Endodermal cell (in vitro differentiated cells): ENCODE measurements around the gene LDLRAD2. TPM values are rescaled to one million over a fixed set of nuclear protein-coding genes. Genes with fewer than 3 reads are reported as not detected.

Source experiments
- DNase-seq: peaks from one replicate; pipeline ENCODE4 v3.0.0-alpha.2; 2017
- H3K27ac ChIP-seq: 2 replicates; pipeline ENCODE4 v1.5.1; 2013; ENCODE audit warnings: mild to moderate bottlenecking, low read depth, low read length, moderate library complexity
- H3K27me3 ChIP-seq: 2 replicates; pipeline ENCODE4 v1.6.1; 2013; ENCODE audit warnings: mild to moderate bottlenecking, low read length, moderate library complexity; ENCODE audit not compliant: insufficient read depth, control insufficient read depth, poor library complexity, severe bottlenecking
- H3K36me3 ChIP-seq: 2 replicates; pipeline ENCODE4 v1.7.0; 2013; ENCODE audit warnings: mild to moderate bottlenecking, low read length, moderate library complexity; ENCODE audit not compliant: control insufficient read depth, insufficient read depth
- H3K4me1 ChIP-seq: one replicate; pipeline ENCODE4 v1.7.0; 2013; ENCODE audit warnings: low read length; ENCODE audit not compliant: control insufficient read depth, insufficient read depth
- H3K4me3 ChIP-seq: 2 replicates; pipeline ENCODE4 v1.5.1; 2013; ENCODE audit warnings: mild to moderate bottlenecking, low read length, moderate library complexity
- H3K9ac ChIP-seq: 2 replicates; pipeline ENCODE4 v1.6.1; 2013; ENCODE audit warnings: mild to moderate bottlenecking, low read length, moderate library complexity; ENCODE audit not compliant: poor library complexity, severe bottlenecking; ENCODE audit errors: extremely low read depth
- H3K9me3 ChIP-seq: 2 replicates; pipeline ENCODE4 v1.6.1; 2013; ENCODE audit warnings: mild to moderate bottlenecking, low read length, moderate library complexity; ENCODE audit not compliant: control insufficient read depth
- H3K27ac Mint-ChIP-seq: 2 replicates; pipeline ENCODE4 v1.8.0; 2020; ENCODE audit warnings: mixed read lengths
- H3K27me3 Mint-ChIP-seq: 2 replicates; pipeline ENCODE4 v1.8.0; 2021; ENCODE audit warnings: mild to moderate bottlenecking, mixed read lengths; ENCODE audit not compliant: insufficient read depth
- H3K36me3 Mint-ChIP-seq: 2 replicates; pipeline ENCODE4 v1.8.0; 2020; ENCODE audit warnings: low read depth, mixed read lengths
- H3K4me1 Mint-ChIP-seq: 2 replicates; pipeline ENCODE4 v1.8.0; 2020; ENCODE audit warnings: mixed read lengths
- H3K4me3 Mint-ChIP-seq: 2 replicates; pipeline ENCODE4 v1.8.0; 2020; ENCODE audit warnings: mild to moderate bottlenecking, moderate library complexity, mixed read lengths
- H3K9me3 Mint-ChIP-seq: 2 replicates; pipeline ENCODE4 v1.8.0; 2020; ENCODE audit warnings: mild to moderate bottlenecking, mixed read lengths
- WGBS, 2 experiments: methylation state at CpG; one replicate each; pipeline versions ENCODE4 v1.1.5 to v1.1.7; 2013; ENCODE audit warnings: missing lambda C conversion rate in 2 of 2, mixed read lengths in 1 of 2; ENCODE audit not compliant: insufficient coverage in 1 of 2, insufficient read length in 1 of 2; 5-methylcytosine and 5-hydroxymethylcytosine counted together
- total RNA-seq, 2 donors: library from RNA; stranded (reverse); fragmentation: NEBNext Ultra II Directional in 1 of 2; extraction: Animal tissue kit (Norgen Biotek cat#: 25700) in 1 of 2; gene quantifications; 2 replicates in 1 of 2; 3 replicates in 1 of 2; pipeline ENCODE4 v1.2.1, GENCODE V29; 2021
- TF ChIP-seq, protein P1 (sequence below): fragments of 200-600 bp; sonication (generic); conservative IDR thresholded peaks from 2 replicates; pipeline ENCODE4 v1.5.0; 2021; ENCODE audit warnings: antibody characterized with exemption, mild to moderate bottlenecking

Gene LDLRAD2
- total RNA-seq, 2 donors from 2014 or later = 0.58 to 0.88 TPM

DNA sequence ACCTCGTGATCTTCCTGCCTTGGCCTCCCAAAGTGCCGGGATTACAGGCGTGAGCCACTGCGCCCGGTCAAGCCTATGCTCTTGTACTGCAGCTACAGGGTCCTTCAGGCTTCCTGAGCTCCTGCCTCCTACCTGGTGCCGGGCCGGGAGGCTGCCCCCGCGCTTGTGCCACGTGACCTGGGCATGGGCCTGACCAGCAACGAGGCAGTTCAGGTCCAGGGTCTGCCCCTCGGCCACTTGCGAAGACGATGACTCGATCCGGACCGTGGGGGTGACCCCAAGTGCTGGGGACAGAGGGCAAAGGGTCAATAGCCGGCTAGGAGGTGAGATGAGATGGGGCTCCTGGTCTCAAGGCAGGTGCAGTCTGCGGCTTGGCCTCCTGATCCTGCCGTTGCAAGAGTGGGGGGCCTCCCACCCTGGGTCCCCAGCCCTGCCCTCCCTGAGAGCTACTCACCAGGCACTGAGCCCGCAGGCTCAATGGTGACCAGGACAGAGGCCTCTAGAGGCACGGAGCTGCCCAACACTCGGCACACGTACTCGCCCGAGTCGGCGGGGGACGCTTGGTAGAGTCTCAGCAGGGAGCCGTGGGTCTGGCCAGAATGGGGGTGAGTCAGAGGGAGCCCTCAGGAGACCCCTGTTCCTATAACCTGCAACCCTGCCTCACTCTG, 38.0 kb downstream of the LDLRAD2 start:
- WGBS, 2 experiments = 96 to 97% methylated on average over 18 to 30 of the region's 30 CpGs
- no peak for DNase-seq
- peaks cover 46% of the 10 kb centered on the region for H3K36me3 Mint-ChIP-seq
- no peak overlapping the region for H3K27ac Mint-ChIP-seq
- TF ChIP-seq, protein P1, sequence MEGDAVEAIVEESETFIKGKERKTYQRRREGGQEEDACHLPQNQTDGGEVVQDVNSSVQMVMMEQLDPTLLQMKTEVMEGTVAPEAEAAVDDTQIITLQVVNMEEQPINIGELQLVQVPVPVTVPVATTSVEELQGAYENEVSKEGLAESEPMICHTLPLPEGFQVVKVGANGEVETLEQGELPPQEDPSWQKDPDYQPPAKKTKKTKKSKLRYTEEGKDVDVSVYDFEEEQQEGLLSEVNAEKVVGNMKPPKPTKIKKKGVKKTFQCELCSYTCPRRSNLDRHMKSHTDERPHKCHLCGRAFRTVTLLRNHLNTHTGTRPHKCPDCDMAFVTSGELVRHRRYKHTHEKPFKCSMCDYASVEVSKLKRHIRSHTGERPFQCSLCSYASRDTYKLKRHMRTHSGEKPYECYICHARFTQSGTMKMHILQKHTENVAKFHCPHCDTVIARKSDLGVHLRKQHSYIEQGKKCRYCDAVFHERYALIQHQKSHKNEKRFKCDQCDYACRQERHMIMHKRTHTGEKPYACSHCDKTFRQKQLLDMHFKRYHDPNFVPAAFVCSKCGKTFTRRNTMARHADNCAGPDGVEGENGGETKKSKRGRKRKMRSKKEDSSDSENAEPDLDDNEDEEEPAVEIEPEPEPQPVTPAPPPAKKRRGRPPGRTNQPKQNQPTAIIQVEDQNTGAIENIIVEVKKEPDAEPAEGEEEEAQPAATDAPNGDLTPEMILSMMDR = no peak
- no peak overlapping the region for H3K4me3 Mint-ChIP-seq
- no peaks in the 10 kb centered on the region for H3K9me3 Mint-ChIP-seq
- no peak overlapping the region for H3K4me3 ChIP-seq
- no peaks in the 10 kb centered on the region for H3K27me3 ChIP-seq
- H3K4me1 ChIP-seq = no peaks in the 10 kb centered on the region
- H3K9ac ChIP-seq = no peak overlapping the region
- peaks cover 73% of the 10 kb centered on the region for H3K36me3 ChIP-seq
- H3K4me1 Mint-ChIP-seq = no peaks in the 10 kb centered on the region
- no peaks in the 10 kb centered on the region for H3K9me3 ChIP-seq
- H3K27ac ChIP-seq = no peak overlapping the region
- no peaks in the 10 kb centered on the region for H3K27me3 Mint-ChIP-seq

DNA sequence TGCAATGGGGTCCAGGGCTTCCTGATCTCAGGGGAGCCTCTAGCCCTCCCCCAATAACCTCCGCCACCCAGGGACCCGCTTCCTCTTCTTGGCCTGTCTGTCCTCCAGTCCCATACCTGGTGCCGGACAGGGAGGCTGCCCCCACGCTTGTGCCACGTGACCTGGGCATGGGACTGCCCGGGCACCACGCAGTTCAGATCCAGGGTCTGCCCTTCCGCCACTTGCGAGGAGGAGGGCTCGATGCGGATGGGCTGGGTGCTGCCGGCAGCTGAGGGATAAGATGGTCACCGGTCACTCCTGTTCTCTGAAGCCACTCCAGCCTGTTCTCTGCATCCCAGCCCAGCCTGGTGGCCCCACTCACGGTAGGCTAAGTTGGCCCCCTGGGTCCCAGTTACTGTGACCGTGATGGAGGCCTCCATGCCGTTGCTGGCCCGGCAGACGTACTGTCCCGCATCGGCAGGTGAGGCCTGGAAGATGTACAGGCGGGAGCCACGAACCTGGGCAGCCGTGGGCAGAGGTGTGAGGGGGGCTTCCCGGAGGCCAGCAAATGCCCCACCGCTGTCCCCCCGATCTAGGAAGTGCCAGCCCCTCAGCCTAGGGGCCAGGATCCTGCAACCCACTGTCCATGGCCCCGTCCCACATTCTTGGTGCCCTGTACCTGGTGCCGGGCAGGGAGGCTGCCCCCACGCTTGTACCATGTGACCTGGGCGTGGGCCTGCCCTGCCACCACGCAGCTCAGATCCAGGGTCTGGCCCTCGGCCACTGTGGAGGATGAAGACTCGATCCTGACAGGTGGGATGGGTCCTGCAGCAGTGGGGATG, 39.6 kb downstream of the LDLRAD2 start:
- Histone ChIP-seq H3K9ac (no peak overlapping the region), H3K9me3 (no peaks in the 10 kb centered on the region), H3K27me3 (no peaks in the 10 kb centered on the region), H3K4me3 (no peak overlapping the region), H3K27ac (no peak overlapping the region), H3K4me1 (no peaks in the 10 kb centered on the region), H3K36me3 (peaks cover 77% of the 10 kb centered on the region)
- H3K36me3 Mint-ChIP-seq = peaks cover 48% of the 10 kb centered on the region
- H3K4me3 Mint-ChIP-seq = no peak overlapping the region
- H3K9me3 Mint-ChIP-seq = no peaks in the 10 kb centered on the region
- WGBS, 2 experiments = 93 to 95% methylated on average over 19 to 33 of the region's 33 CpGs
- no peaks in the 10 kb centered on the region for H3K27me3 Mint-ChIP-seq
- no peaks in the 10 kb centered on the region for H3K4me1 Mint-ChIP-seq
- TF ChIP-seq, protein P1 = no peak
- no peak overlapping the region for H3K27ac Mint-ChIP-seq
- no peak for DNase-seq

DNA sequence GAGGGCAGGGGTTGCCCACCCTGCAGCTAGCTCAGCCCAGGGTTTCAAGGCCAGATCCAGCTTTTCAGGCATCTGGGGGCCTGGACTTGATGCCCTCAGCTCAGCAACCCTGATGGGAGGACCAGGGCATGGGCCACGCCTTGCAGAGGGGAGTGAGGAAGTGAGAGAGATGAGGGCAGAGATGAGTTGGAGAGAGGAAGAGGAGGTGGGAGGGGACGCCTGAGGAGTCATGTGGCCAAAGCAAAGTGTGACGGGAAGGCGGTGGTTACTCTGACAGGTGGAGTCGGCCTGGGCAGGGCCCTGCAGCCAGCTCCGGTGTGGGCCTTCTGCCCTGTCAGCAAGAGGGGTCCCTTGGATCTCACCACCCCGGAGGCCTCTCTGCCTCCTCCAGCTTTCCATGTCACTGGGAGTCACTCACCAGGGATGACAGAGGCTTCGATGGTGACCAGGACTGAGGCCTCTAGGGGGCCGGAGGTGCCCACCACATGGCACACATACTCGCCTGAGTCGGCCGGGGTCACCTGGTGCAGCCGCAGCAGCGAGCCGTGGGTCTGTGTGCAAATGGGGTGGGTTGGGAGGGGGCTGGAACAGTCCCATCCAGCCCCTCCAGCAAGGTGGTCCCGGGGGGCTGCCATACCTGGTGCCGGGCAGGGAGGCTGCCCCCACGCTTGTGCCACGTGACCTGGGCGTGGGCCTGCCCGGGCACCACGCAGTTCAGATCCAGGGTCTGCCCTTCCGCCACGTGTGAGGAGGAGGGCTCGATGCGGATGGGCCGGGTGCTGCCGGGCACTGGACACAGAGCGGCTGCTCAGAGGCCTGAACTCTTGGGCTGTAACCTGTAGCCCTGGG, 40.4 kb downstream of the LDLRAD2 start:
- Mint-ChIP-seq H3K4me1 (no peaks in the 10 kb centered on the region), H3K36me3 (peaks cover 47% of the 10 kb centered on the region), H3K27ac (no peak overlapping the region), H3K27me3 (no peaks in the 10 kb centered on the region), H3K4me3 (no peak overlapping the region), H3K9me3 (no peaks in the 10 kb centered on the region)
- TF ChIP-seq, protein P1 = no peak
- H3K9me3 ChIP-seq = no peaks in the 10 kb centered on the region
- no peaks in the 10 kb centered on the region for H3K4me1 ChIP-seq
- WGBS, 2 experiments = 96 to 99% methylated on average over 10 to 29 of the region's 29 CpGs
- DNase-seq = no peak
- H3K27me3 ChIP-seq = no peaks in the 10 kb centered on the region
- no peak overlapping the region for H3K4me3 ChIP-seq
- no peak overlapping the region for H3K27ac ChIP-seq
- H3K36me3 ChIP-seq = peaks cover 78% of the 10 kb centered on the region
- H3K9ac ChIP-seq = no peak overlapping the region
